ENCODE results near the gene SLC26A8. TPM values are rescaled to one million over a fixed set of nuclear protein-coding genes. Genes with fewer than 3 reads are reported as not detected.

SLC26A8 gene
- not detected in 2 replicates for total RNA-seq (2014; rRNA removed; shearing (Covaris generic))

- DNase-seq (ENCODE audit: low spot score): no peak
Observed at GRCh38 chr6:36023996-36024795, at the start of gene SLC26A8. SLC26A8 (minus strand) TSS chr6:36024641; CDS start chr6:36019707, 4,934 bp downstream.

- DNase-seq (ENCODE audit: low spot score): no peak
Observed at GRCh38 chr6:36073587-36073986, 49.1 kb upstream of the SLC26A8 start.

- no peak for DNase-seq (ENCODE audit: low spot score)
Observed at GRCh38 chr6:36072681-36073080, 48.2 kb upstream of the SLC26A8 start.

GRCh38 chr6:36071714-36072113 is 47.3 kb upstream of the SLC26A8 start:
- DNase-seq (ENCODE audit: low spot score): no peak

- DNase-seq (ENCODE audit: low spot score): no peak
Observed at GRCh38 chr6:36071281-36071680, 46.8 kb upstream of the SLC26A8 start.

GRCh38 chr6:36070252-36070651 is 45.8 kb upstream of the SLC26A8 start:
- no peak for DNase-seq (ENCODE audit: low spot score)

- no peak for DNase-seq (ENCODE audit: low spot score)
Observed at GRCh38 chr6:36069573-36069972, 45.1 kb upstream of the SLC26A8 start.

GRCh38 chr6:36068586-36068985 is 44.1 kb upstream of the SLC26A8 start:
- no peak for DNase-seq (ENCODE audit: low spot score)

GRCh38 chr6:36068012-36068392 is 43.6 kb upstream of the SLC26A8 start:
- no peak for DNase-seq (ENCODE audit: low spot score)

- DNase-seq (ENCODE audit: low spot score): no peak
Observed at GRCh38 chr6:36067374-36068011, 43.1 kb upstream of the SLC26A8 start.

GRCh38 chr6:36066817-36067216 is 42.4 kb upstream of the SLC26A8 start:
- DNase-seq (ENCODE audit: low spot score): no peak

- DNase-seq (ENCODE audit: low spot score): no peak
Observed at GRCh38 chr6:36065916-36066315, 41.5 kb upstream of the SLC26A8 start.

GRCh38 chr6:36064770-36065396 is 40.4 kb upstream of the SLC26A8 start:
- DNase-seq (ENCODE audit: low spot score): no peak

GRCh38 chr6:36063318-36064060 is 39.0 kb upstream of the SLC26A8 start:
- DNase-seq (ENCODE audit: low spot score): no peak

GRCh38 chr6:36062247-36062646 is 37.8 kb upstream of the SLC26A8 start:
- no peak for DNase-seq (ENCODE audit: low spot score)

- no peak for DNase-seq (ENCODE audit: low spot score)
Observed at GRCh38 chr6:36061236-36061635, 36.8 kb upstream of the SLC26A8 start.

- no peak for DNase-seq (ENCODE audit: low spot score)
Observed at GRCh38 chr6:36056178-36056577, 31.7 kb upstream of the SLC26A8 start.

GRCh38 chr6:36054956-36055355 is 30.5 kb upstream of the SLC26A8 start:
- DNase-seq (ENCODE audit: low spot score): no peak

- no peak for DNase-seq (ENCODE audit: low spot score)
Observed at GRCh38 chr6:36054415-36054814, 30.0 kb upstream of the SLC26A8 start.

GRCh38 chr6:36053878-36054277 is 29.4 kb upstream of the SLC26A8 start:
- DNase-seq (ENCODE audit: low spot score): no peak

GRCh38 chr6:36052097-36052496 is 27.7 kb upstream of the SLC26A8 start:
- no peak for DNase-seq (ENCODE audit: low spot score)
